Keratinocyte (primary cell): ENCODE results near the gene BANF2. TPM values are rescaled to one million over a fixed set of nuclear protein-coding genes. Genes with fewer than 3 reads are reported as not detected.

Source experiments
- DNase-seq: peaks from one replicate; pipeline ENCODE4 v3.0.0-alpha.2; 2011; ENCODE audit warnings: low read depth, missing footprints, low spot score
- FAIRE-seq: peaks from 2 replicates; lab custom pipeline; 2011; peaks lifted over from hg19 to GRCh38; lab: Jason Lieb, UNC
- H2AFZ ChIP-seq: 2 replicates; pipeline ENCODE4 v1.6.0; 2012; ENCODE audit warnings: low read length, control low read depth, inconsistent platforms; ENCODE audit not compliant: control insufficient read depth
- H3K27ac ChIP-seq: 2 replicates; pipeline ENCODE4 v1.5.1; 2011; ENCODE audit warnings: low read length; ENCODE audit not compliant: control insufficient read depth, insufficient read depth
- H3K27me3 ChIP-seq: 3 replicates; pipeline ENCODE4 v1.6.0; 2011; ENCODE audit warnings: low read length; ENCODE audit not compliant: control insufficient read depth, insufficient read depth; ENCODE audit errors: extremely low read depth
- H3K36me3 ChIP-seq, 2 experiments: 2 replicates in 1 of 2; 3 replicates in 1 of 2; pipeline ENCODE4 v1.5.1; 2011; ENCODE audit warnings: low read length in 2 of 2, mild to moderate bottlenecking in 1 of 2; ENCODE audit not compliant: control insufficient read depth in 2 of 2, insufficient read depth in 2 of 2; ENCODE audit errors: extremely low read depth in 1 of 2
- H3K4me1 ChIP-seq: 3 replicates; pipeline ENCODE4 v1.5.1; 2011; ENCODE audit warnings: low read length; ENCODE audit not compliant: control insufficient read depth, insufficient read depth; ENCODE audit errors: extremely low read depth
- H3K4me2 ChIP-seq: 3 replicates; pipeline ENCODE4 v1.6.0; 2011; ENCODE audit warnings: low read depth, low read length; ENCODE audit not compliant: control insufficient read depth, insufficient read depth; ENCODE audit errors: extremely low read depth
- H3K4me3 ChIP-seq, 3 experiments: fragments of 200-600 bp in 1 of 3; sonication (generic) in 1 of 3; 2 replicates in 2 of 3; 3 replicates in 1 of 3; pipeline ENCODE4 v1.5.1; 2011 to 2016; ENCODE audit warnings: low read length in 3 of 3, mild to moderate bottlenecking in 3 of 3, control low read depth in 2 of 3, inconsistent platforms in 1 of 3, low read depth in 1 of 3, mixed read lengths in 1 of 3, mixed run types in 1 of 3, moderate library complexity in 1 of 3; ENCODE audit not compliant: control insufficient read depth in 2 of 3, insufficient read depth in 2 of 3; ENCODE audit errors: extremely low read depth in 1 of 3
- H3K79me2 ChIP-seq: 2 replicates; pipeline ENCODE4 v1.6.0; 2012; ENCODE audit warnings: low read length; ENCODE audit not compliant: control insufficient read depth, insufficient read depth
- H3K9ac ChIP-seq: 3 replicates; pipeline ENCODE4 v1.6.0; 2011; ENCODE audit warnings: low read length; ENCODE audit not compliant: control insufficient read depth, insufficient read depth; ENCODE audit errors: extremely low read depth
- H3K9me1 ChIP-seq: 3 replicates; pipeline ENCODE4 v1.6.0; 2011; ENCODE audit warnings: low read length; ENCODE audit not compliant: control insufficient read depth, insufficient read depth; ENCODE audit errors: extremely low read depth
- H3K9me3 ChIP-seq: 2 replicates; pipeline ENCODE4 v1.5.1; 2012; ENCODE audit warnings: low read depth, low read length; ENCODE audit not compliant: control insufficient read depth
- H4K20me1 ChIP-seq: 3 replicates; pipeline ENCODE4 v1.6.0; 2011; ENCODE audit warnings: low read length; ENCODE audit not compliant: control insufficient read depth, insufficient read depth; ENCODE audit errors: extremely low read depth
- EZH2 ChIP-seq: IDR thresholded peaks from one replicate; pipeline ENCODE4 v1.6.1; 2012; ENCODE audit warnings: inconsistent platforms, mild to moderate bottlenecking, low read length, moderate library complexity
- dilution Hi-C: fragments of 300-500 bp; cut with MboI; formaldehyde crosslinking; loops from one replicate; pipeline ENCODE4 v1.7.0; 2020; ENCODE audit warnings: low sequenced_read_pairs; ENCODE audit not compliant: extremely low pct_ligation_motif_present
- polyA plus RNA-seq, 5 experiments: library from polyadenylated mRNA; depleted of rRNA in 3 of 5; stranded (reverse) in 3 of 5; stranded (forward) in 1 of 5; unstranded in 1 of 5; fragments of >200 nt; gene quantifications; 1 replicate in 1 of 5; 2 replicates in 3 of 5; 3 replicates in 1 of 5; pipeline versions ENCODE4 v1.2.1 to v1.2.3, GENCODE V29; 2011 to 2012; ENCODE audit warnings: missing spikeins in 2 of 5, low read depth in 1 of 5, low replicate concordance in 1 of 5
- TF ChIP-seq, protein P1 (sequence below), 3 experiments: IDR thresholded peaks in 1 of 3; conservative IDR thresholded peaks in 1 of 3; optimal IDR thresholded peaks in 1 of 3; 2 replicates in 2 of 3; 3 replicates in 1 of 3; pipeline versions ENCODE3 to v1.5.1; 2011; ENCODE audit warnings: low read length in 3 of 3, mild to moderate bottlenecking in 3 of 3, moderate library complexity in 2 of 3, control low read depth in 1 of 3, inconsistent platforms in 1 of 3; ENCODE audit not compliant: insufficient read depth in 2 of 3; ENCODE audit errors: extremely low read depth in 1 of 3

BANF2 gene
- polyA plus RNA-seq, 1 donor (not counting 4 experiments of a cell fraction or from before 2014, with no cell fraction given), result not detected

GRCh38 chr20:17690144-17690543 is 9.6 kb upstream of the BANF2 start:
- FAIRE-seq (no peak), DNase-seq (no peak)
- H3K9ac ChIP-seq, result no peak overlapping the region
- no peak overlapping the region for H3K4me3 ChIP-seq
- H3K9me1 ChIP-seq, result no peaks in the 10 kb centered on the region
- no peaks in the 10 kb centered on the region for H4K20me1 ChIP-seq
- TF ChIP-seq, protein P1, sequence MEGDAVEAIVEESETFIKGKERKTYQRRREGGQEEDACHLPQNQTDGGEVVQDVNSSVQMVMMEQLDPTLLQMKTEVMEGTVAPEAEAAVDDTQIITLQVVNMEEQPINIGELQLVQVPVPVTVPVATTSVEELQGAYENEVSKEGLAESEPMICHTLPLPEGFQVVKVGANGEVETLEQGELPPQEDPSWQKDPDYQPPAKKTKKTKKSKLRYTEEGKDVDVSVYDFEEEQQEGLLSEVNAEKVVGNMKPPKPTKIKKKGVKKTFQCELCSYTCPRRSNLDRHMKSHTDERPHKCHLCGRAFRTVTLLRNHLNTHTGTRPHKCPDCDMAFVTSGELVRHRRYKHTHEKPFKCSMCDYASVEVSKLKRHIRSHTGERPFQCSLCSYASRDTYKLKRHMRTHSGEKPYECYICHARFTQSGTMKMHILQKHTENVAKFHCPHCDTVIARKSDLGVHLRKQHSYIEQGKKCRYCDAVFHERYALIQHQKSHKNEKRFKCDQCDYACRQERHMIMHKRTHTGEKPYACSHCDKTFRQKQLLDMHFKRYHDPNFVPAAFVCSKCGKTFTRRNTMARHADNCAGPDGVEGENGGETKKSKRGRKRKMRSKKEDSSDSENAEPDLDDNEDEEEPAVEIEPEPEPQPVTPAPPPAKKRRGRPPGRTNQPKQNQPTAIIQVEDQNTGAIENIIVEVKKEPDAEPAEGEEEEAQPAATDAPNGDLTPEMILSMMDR (optimal IDR thresholded peaks at IDR 0.05 in 1 of 3, IDR thresholded peaks at IDR 0.05 in 1 of 3, conservative IDR thresholded peaks at IDR 0.05 in 1 of 3; ENCODE audit: extremely low read depth in 1 of 3, insufficient read depth in 2 of 3, low read length in 3 of 3), result no peak
- TF ChIP-seq EZH2, result no peak
- no peaks in the 10 kb centered on the region for H3K36me3 ChIP-seq
- H3K4me2 ChIP-seq, result no peak overlapping the region
- H3K4me1 ChIP-seq, result peaks cover 9% of the 10 kb centered on the region
- H3K9me3 ChIP-seq, result no peaks in the 10 kb centered on the region
- dilution Hi-C loops, result no loop called here
- H3K79me2 ChIP-seq, result no peaks in the 10 kb centered on the region
- no peak overlapping the region for H3K27ac ChIP-seq
- peaks cover 21% of the 10 kb centered on the region for H3K27me3 ChIP-seq
- no peak overlapping the region for H2AFZ ChIP-seq

GRCh38 chr20:17691758-17692157 is 8.0 kb upstream of the BANF2 start:
- Histone ChIP-seq H3K27ac (no peak overlapping the region), H3K79me2 (no peaks in the 10 kb centered on the region), H3K9me3 (no peaks in the 10 kb centered on the region), H2AFZ (no peak overlapping the region), H3K27me3 (peaks cover 9% of the 10 kb centered on the region), H3K36me3 (no peaks in the 10 kb centered on the region), H3K4me3 (no peak overlapping the region), H3K9ac (no peak overlapping the region), H3K4me2 (no peak overlapping the region), H3K9me1 (no peaks in the 10 kb centered on the region), H3K4me1 (peaks cover 9% of the 10 kb centered on the region), H4K20me1 (no peaks in the 10 kb centered on the region)
- FAIRE-seq (no peak), DNase-seq (no peak)
- no peak for TF ChIP-seq EZH2
- TF ChIP-seq, protein P1 (optimal IDR thresholded peaks at IDR 0.05 in 1 of 3, IDR thresholded peaks at IDR 0.05 in 1 of 3, conservative IDR thresholded peaks at IDR 0.05 in 1 of 3; ENCODE audit: extremely low read depth in 1 of 3, insufficient read depth in 2 of 3, low read length in 3 of 3), result no peak
- dilution Hi-C loops, result no loop called here
